ENCODE results near the gene NUDT6. TPM values are rescaled to one million over a fixed set of nuclear protein-coding genes. Genes with fewer than 3 reads are reported as not detected.
"Not testable (repeated sequence)": the region's sequence is repeated elsewhere in the genome, so short reads cannot be mapped to it uniquely, and the experiment has no call there.

Gene NUDT6
- total RNA-seq, 1 donor from 2014 or later, result 11.6 TPM

DNA sequence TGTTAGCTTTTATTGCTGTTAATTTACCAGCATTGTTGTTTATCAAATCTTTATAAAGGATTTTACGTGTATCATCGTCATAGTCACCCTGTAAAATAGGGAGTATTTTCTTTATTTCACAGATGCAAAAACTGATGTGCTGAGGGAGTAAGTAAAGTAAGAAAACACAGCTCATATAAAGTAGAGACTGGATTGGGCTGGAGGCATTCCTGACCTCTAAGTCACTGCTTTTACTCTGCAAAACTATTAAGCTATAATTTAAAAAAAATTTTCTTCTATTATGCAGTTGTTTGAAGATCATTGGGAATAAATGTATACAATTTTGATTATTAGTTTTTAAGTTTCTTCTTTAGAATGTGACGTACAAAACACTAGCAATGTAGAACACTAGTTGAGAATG, 45.9 kb downstream of the NUDT6 start:
- Histone ChIP-seq H3K36me3 (peaks cover 0 to 18% of the 10 kb centered on the region in 2 donors), H3K9me3 (no peaks in the 10 kb centered on the region), H3K4me3 (no peak overlapping the region), H3K4me1 (peaks cover 0 to 10% of the 10 kb centered on the region in 2 donors), H3K27me3 (no peaks in the 10 kb centered on the region), H3K27ac (no peak overlapping the region)
- intact Hi-C loops (cut with DNase I), result no loop called here
- TF ChIP-seq, protein P1, sequence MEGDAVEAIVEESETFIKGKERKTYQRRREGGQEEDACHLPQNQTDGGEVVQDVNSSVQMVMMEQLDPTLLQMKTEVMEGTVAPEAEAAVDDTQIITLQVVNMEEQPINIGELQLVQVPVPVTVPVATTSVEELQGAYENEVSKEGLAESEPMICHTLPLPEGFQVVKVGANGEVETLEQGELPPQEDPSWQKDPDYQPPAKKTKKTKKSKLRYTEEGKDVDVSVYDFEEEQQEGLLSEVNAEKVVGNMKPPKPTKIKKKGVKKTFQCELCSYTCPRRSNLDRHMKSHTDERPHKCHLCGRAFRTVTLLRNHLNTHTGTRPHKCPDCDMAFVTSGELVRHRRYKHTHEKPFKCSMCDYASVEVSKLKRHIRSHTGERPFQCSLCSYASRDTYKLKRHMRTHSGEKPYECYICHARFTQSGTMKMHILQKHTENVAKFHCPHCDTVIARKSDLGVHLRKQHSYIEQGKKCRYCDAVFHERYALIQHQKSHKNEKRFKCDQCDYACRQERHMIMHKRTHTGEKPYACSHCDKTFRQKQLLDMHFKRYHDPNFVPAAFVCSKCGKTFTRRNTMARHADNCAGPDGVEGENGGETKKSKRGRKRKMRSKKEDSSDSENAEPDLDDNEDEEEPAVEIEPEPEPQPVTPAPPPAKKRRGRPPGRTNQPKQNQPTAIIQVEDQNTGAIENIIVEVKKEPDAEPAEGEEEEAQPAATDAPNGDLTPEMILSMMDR (IDR thresholded peaks at IDR 0.05), result no peak
- DNase-seq (ENCODE audit: low spot score in 2 of 2), result no peak

DNA sequence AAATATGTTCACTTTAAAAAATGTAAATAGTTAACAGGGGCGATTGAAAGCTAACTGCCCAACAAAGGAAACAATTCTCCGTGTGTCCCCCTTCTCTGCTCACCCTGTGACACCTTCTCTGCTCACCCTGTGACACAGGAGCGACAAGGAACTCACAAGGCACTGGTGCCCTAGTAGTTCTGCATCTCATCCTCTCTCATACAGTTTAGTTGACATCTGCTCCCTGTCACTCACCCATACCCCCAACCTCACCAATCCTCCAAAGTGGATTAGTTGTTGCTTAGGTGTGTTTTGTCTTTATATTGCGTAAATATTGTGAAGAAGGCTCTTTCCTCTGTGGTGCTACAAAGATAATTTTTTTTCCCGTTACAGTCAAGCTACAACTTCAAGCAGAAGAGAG, 46.4 kb downstream of the NUDT6 start:
- no peak for DNase-seq (ENCODE audit: low spot score in 2 of 2)
- H3K9me3 ChIP-seq, result no peaks in the 10 kb centered on the region
- intact Hi-C loops (cut with DNase I), result no loop called here
- H3K36me3 ChIP-seq, result peaks cover 0 to 17% of the 10 kb centered on the region in 2 donors
- no peak overlapping the region for H3K4me3 ChIP-seq
- H3K27ac ChIP-seq, result no peak overlapping the region
- H3K4me1 ChIP-seq, result peaks cover 0 to 10% of the 10 kb centered on the region in 2 donors
- H3K27me3 ChIP-seq, result no peaks in the 10 kb centered on the region
- TF ChIP-seq, protein P1 (IDR thresholded peaks at IDR 0.05), result no peak

DNA sequence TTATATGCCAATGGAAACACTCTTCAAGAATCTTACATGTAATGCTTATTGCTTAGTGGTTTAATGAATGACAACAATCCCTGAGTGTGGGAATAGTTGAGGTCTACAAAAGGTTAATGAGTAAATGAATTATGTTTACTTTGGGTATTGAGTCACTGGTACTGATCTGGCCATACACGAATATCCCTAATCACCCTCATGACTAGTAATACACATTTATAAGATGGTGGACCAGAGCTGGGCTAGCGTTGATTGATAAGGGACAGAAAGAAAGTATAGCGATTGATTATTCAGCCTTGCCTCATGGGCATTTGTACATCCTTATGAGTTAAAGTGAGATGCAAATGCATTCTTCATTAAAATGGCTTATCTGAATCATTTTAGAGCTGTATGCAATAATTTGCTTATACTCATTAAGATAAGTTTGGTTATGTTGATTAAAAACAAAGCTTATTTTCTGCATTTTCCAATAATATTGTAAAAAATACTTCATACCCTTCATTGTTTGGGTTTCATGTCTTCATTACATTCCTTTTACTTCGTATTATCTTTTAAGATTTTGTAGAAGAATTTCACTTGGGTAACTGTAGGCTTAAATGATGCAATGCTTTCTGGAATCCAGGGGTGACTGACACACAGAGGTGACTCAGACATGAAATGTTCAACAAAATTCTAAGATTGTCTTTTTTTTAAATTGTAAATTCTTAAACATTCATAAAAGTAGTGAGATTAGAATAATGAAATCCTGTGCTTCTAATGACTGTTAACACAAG, 48.4 kb downstream of the NUDT6 start:
- intact Hi-C loops (cut with DNase I), result no loop called here
- TF ChIP-seq, protein P1 (IDR thresholded peaks at IDR 0.05), result no peak
- Histone ChIP-seq H3K9me3 (no peaks in the 10 kb centered on the region), H3K36me3 (peaks cover 0 to 11% of the 10 kb centered on the region in 2 donors), H3K4me1 (peaks cover 0 to 10% of the 10 kb centered on the region in 2 donors), H3K27me3 (no peaks in the 10 kb centered on the region), H3K27ac (no peak overlapping the region), H3K4me3 (no peak overlapping the region)
- no peak for DNase-seq (ENCODE audit: low spot score in 2 of 2)

DNA sequence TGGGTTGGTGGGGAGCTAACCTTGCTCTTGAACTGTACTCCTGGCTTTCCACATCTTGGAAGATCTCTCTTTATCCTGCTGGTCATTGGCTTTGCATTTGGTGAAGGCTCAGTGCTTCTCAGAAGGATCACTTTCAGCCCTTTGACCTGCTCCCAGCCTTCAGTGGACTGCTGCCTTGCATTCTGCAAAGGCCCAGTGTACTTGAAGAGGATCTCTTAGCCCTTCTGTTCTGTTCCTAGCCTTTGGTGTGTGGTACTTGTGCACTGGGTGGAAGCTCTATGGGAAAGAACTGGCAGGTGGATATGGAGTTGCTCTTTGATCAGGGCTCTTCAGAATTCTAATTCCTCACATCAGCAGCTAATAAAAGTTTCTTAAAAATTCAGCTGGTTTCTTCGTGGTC, 49.3 kb downstream of the NUDT6 start:
- H3K36me3 ChIP-seq, result peaks cover 0 to 11% of the 10 kb centered on the region in 2 donors
- H3K4me3 ChIP-seq, result no peak overlapping the region
- no peak for DNase-seq (ENCODE audit: low spot score in 2 of 2)
- H3K27me3 ChIP-seq, result no peaks in the 10 kb centered on the region
- no peak overlapping the region for H3K27ac ChIP-seq
- no peaks in the 10 kb centered on the region for H3K9me3 ChIP-seq
- peaks cover 0 to 10% of the 10 kb centered on the region in 2 donors for H3K4me1 ChIP-seq
- intact Hi-C loops (cut with DNase I), result no loop called here
- TF ChIP-seq, protein P1 (IDR thresholded peaks at IDR 0.05), result no peak

DNA sequence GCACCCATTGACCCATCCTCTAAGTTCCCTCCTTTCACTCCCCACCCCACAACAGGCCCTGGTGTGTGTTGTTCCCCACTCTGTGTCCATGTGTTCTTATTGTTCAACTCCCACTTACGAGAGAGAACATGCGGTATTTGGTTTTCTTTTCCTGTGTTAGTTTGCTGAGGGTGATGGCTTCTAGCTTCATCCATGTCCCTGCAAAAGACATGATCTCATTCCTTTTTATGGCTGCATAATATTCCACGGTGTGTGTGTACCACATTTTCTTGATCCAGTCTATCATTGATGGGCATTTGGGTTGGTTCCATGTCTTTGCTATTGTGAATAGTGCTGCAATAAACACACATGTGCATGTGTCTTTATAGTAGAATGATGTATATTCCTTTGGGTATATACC, 54.2 kb downstream of the NUDT6 start:
- H3K27ac ChIP-seq; H3K9me3 ChIP-seq; H3K4me1 ChIP-seq; H3K27me3 ChIP-seq; H3K4me3 ChIP-seq; intact Hi-C loops (cut with DNase I); DNase-seq (ENCODE audit: low spot score in 2 of 2); H3K36me3 ChIP-seq: not testable (repeated sequence)

DNA sequence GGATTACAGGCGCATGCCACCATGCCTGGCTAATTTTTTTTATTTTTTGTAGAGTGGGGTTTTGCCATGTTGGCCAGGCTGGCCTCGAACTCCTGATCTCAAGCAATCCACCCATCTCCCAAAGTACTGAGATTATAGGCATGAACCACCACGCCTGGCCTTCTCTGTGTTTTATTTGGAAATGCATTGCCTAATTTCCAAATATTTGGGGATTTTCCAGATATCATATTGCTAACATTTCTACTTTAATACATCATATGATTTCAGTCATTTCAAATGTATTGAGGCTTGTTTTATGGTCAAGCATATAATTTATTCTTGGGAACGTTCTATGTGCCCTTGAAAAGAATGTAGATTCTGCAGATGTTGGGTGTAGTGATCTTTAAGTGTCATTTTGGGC, 57.0 kb downstream of the NUDT6 start:
- intact Hi-C loops (cut with DNase I), result no loop called here
- Histone ChIP-seq H3K9me3 (no peaks in the 10 kb centered on the region), H3K4me1 (peaks cover 0 to 10% of the 10 kb centered on the region in 2 donors), H3K4me3 (no peak overlapping the region), H3K36me3 (no peaks in the 10 kb centered on the region), H3K27me3 (no peaks in the 10 kb centered on the region), H3K27ac (no peak overlapping the region)
- no peak for DNase-seq (ENCODE audit: low spot score in 2 of 2)
- TF ChIP-seq, protein P1 (IDR thresholded peaks at IDR 0.05), result no peak

All from ascending aorta (tissue), 2 donors.